IPS-20b (cell line): ENCODE results near the gene HIP1.
"Not testable (repeated sequence)": the region's sequence is repeated elsewhere in the genome, so short reads cannot be mapped to it uniquely, and the experiment has no call there.

Experiments
- H3K27ac ChIP-seq: one replicate; pipeline ENCODE4 v1.5.1; 2013; ENCODE audit warnings: low read length
- H3K27me3 ChIP-seq: 2 replicates; pipeline ENCODE4 v1.6.1; 2013; ENCODE audit warnings: mild to moderate bottlenecking, low read length, inconsistent platforms; ENCODE audit not compliant: insufficient read depth
- H3K36me3 ChIP-seq: 2 replicates; pipeline ENCODE4 v1.6.1; 2013; ENCODE audit warnings: low read depth, mild to moderate bottlenecking, inconsistent platforms, low read length, moderate library complexity; ENCODE audit not compliant: insufficient read depth
- H3K4me1 ChIP-seq: 2 replicates; pipeline ENCODE4 v1.6.1; 2013; ENCODE audit warnings: mild to moderate bottlenecking, control low read depth, inconsistent platforms, low read length, moderate library complexity; ENCODE audit not compliant: insufficient read depth
- H3K4me3 ChIP-seq: 2 replicates; pipeline ENCODE4 v1.5.1; 2013; ENCODE audit warnings: mild to moderate bottlenecking, low read length, inconsistent platforms
- H3K9ac ChIP-seq: 2 replicates; pipeline ENCODE4 v1.6.1; 2013; ENCODE audit warnings: low read depth, mild to moderate bottlenecking, inconsistent platforms, low read length, moderate library complexity
- H3K9me3 ChIP-seq: 2 replicates; pipeline ENCODE4 v1.6.1; 2013; ENCODE audit warnings: mild to moderate bottlenecking, low read depth, low read length, inconsistent platforms; ENCODE audit not compliant: insufficient read depth

Gene HIP1

GRCh38 chr7:75761801-75762200, 23.1 kb upstream of the HIP1 start:
- H3K9me3 ChIP-seq, H3K9ac ChIP-seq, H3K4me1 ChIP-seq, H3K27ac ChIP-seq, H3K36me3 ChIP-seq, H3K4me3 ChIP-seq, H3K27me3 ChIP-seq: not testable (repeated sequence)

- Histone ChIP-seq H3K27ac (no peak overlapping the region), H3K36me3 (no peaks in the 10 kb centered on the region), H3K9ac (no peak overlapping the region), H3K9me3 (no peaks in the 10 kb centered on the region), H3K4me1 (no peaks in the 10 kb centered on the region), H3K4me3 (no peak overlapping the region), H3K27me3 (no peaks in the 10 kb centered on the region)
Observed at GRCh38 chr7:75758491-75758890, 19.8 kb upstream of the HIP1 start.

GRCh38 chr7:75757860-75758259, 19.1 kb upstream of the HIP1 start:
- H3K4me1 ChIP-seq, result no peaks in the 10 kb centered on the region

GRCh38 chr7:75756991-75757676, 18.4 kb upstream of the HIP1 start:
- no peaks in the 10 kb centered on the region for H3K27me3 ChIP-seq
- H3K9ac ChIP-seq, result no peak overlapping the region
- no peaks in the 10 kb centered on the region for H3K36me3 ChIP-seq
- no peaks in the 10 kb centered on the region for H3K4me1 ChIP-seq
- no peaks in the 10 kb centered on the region for H3K9me3 ChIP-seq
- no peak overlapping the region for H3K27ac ChIP-seq
- no peak overlapping the region for H3K4me3 ChIP-seq

More at GRCh38 chr7:75757860-75758259, 19.1 kb upstream of the HIP1 start:
- Histone ChIP-seq H3K4me3 (no peak overlapping the region), H3K36me3 (no peaks in the 10 kb centered on the region), H3K9ac (no peak overlapping the region), H3K9me3 (no peaks in the 10 kb centered on the region), H3K27ac (no peak overlapping the region), H3K27me3 (no peaks in the 10 kb centered on the region)

GRCh38 chr7:75756206-75756990, 17.7 kb upstream of the HIP1 start:
- Histone ChIP-seq H3K9ac (no peak overlapping the region), H3K4me3 (no peak overlapping the region), H3K9me3 (no peaks in the 10 kb centered on the region), H3K36me3 (no peaks in the 10 kb centered on the region), H3K27ac (no peak overlapping the region), H3K4me1 (no peaks in the 10 kb centered on the region), H3K27me3 (no peaks in the 10 kb centered on the region)

GRCh38 chr7:75743455-75743859, 4.7 kb upstream of the HIP1 start:
- H3K36me3 ChIP-seq, result no peaks in the 10 kb centered on the region

GRCh38 chr7:75740846-75741497, 2.2 kb upstream of the HIP1 start:
- Histone ChIP-seq H3K36me3 (no peaks in the 10 kb centered on the region), H3K27me3 (peaks cover 21% of the 10 kb centered on the region), H3K4me3 (peak overlapping the region; percentile 5; the same call in 1 of the 2 replicates), H3K9ac (peak overlapping the region; percentile 16; the same call in 1 of the 2 replicates), H3K4me1 (peaks cover 4% of the 10 kb centered on the region; the same call in 1 of the 2 replicates), H3K9me3 (no peaks in the 10 kb centered on the region), H3K27ac (no peak overlapping the region)

More at GRCh38 chr7:75743455-75743859, 4.7 kb upstream of the HIP1 start:
- H3K27me3 ChIP-seq, result peaks cover 8% of the 10 kb centered on the region; the same call in 1 of the 2 replicates
- H3K9me3 ChIP-seq, result no peaks in the 10 kb centered on the region
- no peak overlapping the region for H3K4me3 ChIP-seq
- H3K9ac ChIP-seq, result no peak overlapping the region
- no peaks in the 10 kb centered on the region; the same call in 1 of the 2 replicates for H3K4me1 ChIP-seq
- H3K27ac ChIP-seq, result no peak overlapping the region

GRCh38 chr7:75739796-75740672, 1.3 kb upstream of the HIP1 start:
- Histone ChIP-seq H3K9me3 (no peaks in the 10 kb centered on the region), H3K4me1 (peaks cover 4% of the 10 kb centered on the region; the same call in 1 of the 2 replicates), H3K27me3 (peaks cover 21% of the 10 kb centered on the region), H3K4me3 (peak overlapping the region; percentile 85), H3K36me3 (no peaks in the 10 kb centered on the region), H3K9ac (peak overlapping the region; percentile 16; the same call in 1 of the 2 replicates), H3K27ac (no peak overlapping the region)

- Histone ChIP-seq H3K27me3 (peaks cover 21% of the 10 kb centered on the region), H3K4me3 (peak overlapping the region; percentile 91), H3K4me1 (peaks cover 6% of the 10 kb centered on the region; the same call in 1 of the 2 replicates), H3K9me3 (no peaks in the 10 kb centered on the region), H3K27ac (no peak overlapping the region), H3K9ac (peak overlapping the region; percentile 16; the same call in 1 of the 2 replicates), H3K36me3 (no peaks in the 10 kb centered on the region)
Observed at GRCh38 chr7:75738975-75739795, 444 bp upstream of the HIP1 start.

- Histone ChIP-seq H3K4me1 (peaks cover 6% of the 10 kb centered on the region; the same call in 1 of the 2 replicates), H3K9me3 (no peaks in the 10 kb centered on the region), H3K27me3 (peaks cover 21% of the 10 kb centered on the region), H3K27ac (no peak overlapping the region), H3K4me3 (peak overlapping the region; percentile 91), H3K9ac (peak overlapping the region; percentile 65; the same call in 1 of the 2 replicates), H3K36me3 (no peaks in the 10 kb centered on the region)
Observed at GRCh38 chr7:75737856-75738603, 711 bp downstream of the HIP1 start.
